Fibroblast of peridontal ligament (primary cell): ENCODE data around the gene GNAO1.

ENCODE experiments used
- DNase-seq: peaks from one replicate; pipeline ENCODE4 v3.0.0-alpha.2; 2010; ENCODE audit errors: extremely low read depth

Gene GNAO1

DNA sequence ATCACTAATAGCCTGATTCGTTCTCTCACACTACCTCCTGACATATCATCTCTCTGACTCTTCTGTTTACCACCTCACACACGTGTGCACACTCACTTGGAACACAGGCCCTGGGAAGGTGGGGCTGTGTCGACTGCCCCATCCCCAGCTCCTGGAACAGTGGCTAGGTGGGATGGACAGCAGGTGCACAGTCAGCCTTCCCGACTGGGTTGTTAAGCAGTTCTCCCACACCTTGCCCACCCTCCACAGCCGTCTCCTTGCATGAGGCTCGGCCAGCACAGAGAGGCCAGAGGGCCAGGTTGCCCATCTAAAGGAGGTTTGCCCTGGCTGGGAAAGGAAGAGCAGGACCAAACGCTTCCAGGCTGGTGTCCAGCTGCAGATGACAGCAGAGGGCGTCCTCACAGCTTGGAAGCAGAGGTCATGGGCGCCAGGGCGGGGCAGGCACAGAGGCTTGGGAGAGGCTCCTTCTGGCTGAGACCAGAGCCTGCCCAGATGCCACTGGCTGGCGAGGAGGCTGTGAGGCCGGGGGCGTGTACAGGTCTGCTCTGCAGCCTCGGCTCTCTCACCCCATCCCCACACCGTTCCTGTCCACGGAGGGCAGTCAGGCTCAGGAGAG is 141.3 kb downstream of the GNAO1 start:
- DNase-seq = peak; percentile 43

DNA sequence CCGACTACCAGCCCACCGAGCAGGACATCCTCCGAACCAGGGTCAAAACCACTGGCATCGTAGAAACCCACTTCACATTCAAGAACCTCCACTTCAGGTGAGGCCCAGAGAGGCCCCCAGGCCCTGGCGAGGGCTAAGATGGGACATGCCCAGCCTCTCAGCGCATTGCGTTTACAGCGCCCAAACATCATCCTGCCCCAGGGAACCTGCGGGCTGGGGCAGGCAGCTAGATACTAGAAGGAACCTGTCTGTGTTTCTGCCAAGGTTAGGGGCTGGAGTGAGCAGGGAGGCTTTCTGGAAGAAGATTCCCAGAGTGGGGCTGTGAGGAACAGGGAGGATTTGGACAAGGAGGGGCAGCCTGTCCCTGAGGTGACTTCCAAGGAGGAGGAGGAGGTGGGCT is 143.5 kb downstream of the GNAO1 start:
- no peak for DNase-seq

- no peak for DNase-seq
These were observed 144.9 kb downstream of the GNAO1 start for GRCh38 chr16:56336071-56336688.

GRCh38 chr16:56336711-56337110 is 145.4 kb downstream of the GNAO1 start:
- DNase-seq = no peak

DNA sequence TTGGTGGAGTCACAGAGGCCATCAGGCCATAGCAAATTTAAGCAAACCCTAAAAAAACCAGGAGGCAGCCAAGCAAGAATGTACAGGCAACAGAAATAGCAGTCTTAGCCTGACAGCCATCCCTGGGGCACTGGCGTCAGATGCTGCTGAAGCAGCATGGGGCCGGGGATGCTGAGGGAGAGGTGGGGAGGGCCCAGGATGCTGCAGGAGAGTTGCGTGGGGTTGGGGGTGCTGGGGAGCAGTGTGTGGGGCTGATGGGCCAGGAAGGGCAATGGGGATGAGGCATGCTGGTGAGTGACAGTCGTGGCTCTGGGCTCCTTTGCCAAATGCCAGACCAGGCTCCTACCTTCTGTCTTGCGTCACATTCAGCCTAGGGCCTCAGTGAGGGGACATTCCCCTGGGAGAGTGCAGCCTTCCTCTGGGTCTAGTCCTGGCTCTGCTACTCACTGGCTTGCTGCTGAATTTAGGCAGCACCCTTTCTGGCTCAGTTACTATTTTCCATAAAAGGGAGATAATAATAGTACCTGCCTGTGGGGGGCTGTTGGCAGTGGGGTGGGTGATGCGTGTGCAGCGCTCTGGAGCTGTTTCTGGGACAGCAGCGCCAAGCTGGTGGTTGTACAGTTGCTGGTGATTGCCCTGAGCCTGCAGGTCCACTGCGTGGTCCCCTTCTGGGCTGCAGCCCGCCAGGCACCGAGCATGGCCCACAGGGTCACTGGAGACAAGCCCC is 146.0 kb downstream of the GNAO1 start:
- DNase-seq = no peak

DNA sequence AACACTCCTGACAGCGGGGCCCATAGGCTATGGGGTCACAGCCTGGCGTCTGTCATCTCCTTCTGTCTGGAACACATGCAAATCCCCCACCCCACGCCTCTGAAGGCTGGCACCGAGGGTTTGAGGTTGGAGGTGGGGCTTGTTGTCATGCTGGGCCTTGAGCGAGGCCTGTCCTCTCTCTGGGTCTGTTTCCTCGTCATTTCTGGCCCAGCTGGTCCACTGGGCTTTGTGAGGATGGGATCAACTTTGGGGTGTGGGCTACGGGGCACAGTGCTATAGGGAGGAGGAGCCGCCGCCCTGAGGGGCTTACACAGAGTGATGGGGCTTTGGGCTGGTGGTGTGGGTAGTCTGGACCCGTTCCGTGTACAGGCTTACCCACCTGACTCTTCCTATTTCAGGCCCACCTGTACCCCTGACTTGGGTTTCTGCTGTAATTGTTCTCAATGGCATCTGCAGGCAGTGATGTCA is 146.6 kb downstream of the GNAO1 start:
- DNase-seq = no peak

DNA sequence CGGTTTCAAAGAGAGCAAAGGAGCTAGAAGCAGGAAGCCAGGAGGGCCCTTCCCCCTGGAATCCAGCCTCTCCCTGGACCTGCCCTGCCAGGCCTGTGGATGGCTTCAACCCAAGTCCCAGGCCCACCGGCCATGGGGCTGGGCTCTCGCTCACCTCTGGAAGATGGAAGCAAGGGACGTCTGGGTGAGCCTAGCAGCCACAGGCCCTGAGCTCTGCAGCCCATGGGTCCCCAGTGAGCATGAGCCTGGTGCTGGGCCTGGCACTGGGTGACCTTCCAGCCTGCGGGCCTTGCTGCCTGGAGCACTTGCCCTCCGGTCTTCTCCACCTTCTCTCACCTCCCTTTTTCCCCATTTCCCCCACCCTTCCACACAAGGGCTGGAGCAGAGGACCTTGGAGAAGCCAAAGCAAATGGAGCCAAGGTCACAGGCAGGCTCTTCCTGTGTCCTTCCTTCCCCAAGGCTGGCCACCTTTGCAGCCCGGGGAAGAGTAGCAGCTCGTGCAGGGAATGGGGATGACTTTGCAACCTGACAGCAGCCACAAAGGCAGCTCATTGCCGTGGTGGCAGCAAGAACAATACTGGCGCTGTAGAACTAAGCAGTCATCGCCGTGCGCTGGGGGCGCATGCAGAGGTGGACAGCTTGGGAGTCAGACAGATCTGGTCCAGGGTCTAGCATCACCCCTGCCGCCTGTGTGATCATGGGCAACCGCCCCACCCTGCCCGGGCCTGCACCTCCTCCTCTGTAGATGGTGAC is 147.5 kb downstream of the GNAO1 start:
- DNase-seq = no peak

GRCh38 chr16:56339431-56340195 is 148.3 kb downstream of the GNAO1 start:
- DNase-seq = no peak

- DNase-seq = no peak
These were observed 149.1 kb downstream of the GNAO1 start for GRCh38 chr16:56340416-56340815.

DNA sequence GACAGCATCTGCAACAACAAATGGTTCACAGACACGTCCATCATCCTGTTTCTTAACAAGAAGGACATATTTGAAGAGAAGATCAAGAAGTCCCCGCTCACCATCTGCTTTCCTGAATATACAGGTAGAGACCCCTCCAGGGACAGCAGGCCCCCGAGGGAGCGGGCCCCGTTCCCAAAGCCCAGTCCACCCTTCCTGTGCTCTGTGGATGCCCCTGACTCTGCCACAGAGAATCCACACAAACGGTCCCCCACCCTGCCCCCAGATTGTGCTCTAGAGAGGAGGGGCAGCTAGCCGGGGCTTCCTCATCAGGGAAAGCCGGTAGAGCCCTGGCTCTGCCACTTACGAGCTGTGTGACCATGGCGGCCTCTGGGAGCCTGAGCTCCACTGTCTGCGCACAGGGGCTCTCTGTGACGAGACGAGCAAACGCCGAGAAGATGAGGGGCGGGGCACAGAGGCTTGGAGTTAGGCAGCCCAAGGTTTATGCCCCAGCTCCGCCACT is 149.6 kb downstream of the GNAO1 start:
- no peak for DNase-seq

DNA sequence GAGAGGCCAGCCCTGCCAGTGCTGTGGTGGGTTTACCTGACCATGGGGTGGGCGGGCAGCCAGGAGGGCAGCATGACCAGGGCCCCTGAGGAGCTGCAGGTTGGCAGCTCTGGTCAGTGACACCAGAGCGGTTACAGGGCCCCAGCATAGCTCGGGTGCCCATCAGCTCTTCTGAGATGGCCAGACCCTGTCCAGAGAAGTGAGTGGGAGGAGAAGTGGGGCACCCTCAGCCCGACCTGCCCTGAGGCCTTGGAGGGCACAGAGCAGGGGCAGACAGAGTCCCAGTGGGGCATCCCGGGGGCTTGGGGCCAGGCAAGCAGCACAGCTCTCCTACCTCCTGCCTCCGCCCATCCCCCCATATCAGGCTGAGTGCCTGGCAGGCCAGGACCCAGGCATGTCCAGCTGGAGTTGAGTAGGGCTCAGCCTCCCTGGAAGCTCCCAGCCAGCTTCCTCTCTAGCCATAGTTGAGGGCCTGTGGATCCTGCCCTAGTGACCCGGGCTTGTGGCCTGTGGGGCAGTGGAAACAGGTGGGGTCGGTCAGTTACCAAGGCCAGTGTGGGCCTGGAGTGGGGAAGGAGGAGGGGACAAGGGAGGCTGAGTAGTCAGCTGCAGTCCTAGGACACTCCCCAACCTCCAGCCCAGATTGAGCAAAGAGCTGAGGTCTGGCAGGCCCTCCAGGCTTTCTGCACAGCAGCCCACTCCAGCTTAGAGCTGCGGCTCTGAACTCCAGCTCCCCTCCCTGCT is 150.5 kb downstream of the GNAO1 start:
- DNase-seq = no peak

GRCh38 chr16:56343661-56344517 is 152.6 kb downstream of the GNAO1 start:
- no peak for DNase-seq

DNA sequence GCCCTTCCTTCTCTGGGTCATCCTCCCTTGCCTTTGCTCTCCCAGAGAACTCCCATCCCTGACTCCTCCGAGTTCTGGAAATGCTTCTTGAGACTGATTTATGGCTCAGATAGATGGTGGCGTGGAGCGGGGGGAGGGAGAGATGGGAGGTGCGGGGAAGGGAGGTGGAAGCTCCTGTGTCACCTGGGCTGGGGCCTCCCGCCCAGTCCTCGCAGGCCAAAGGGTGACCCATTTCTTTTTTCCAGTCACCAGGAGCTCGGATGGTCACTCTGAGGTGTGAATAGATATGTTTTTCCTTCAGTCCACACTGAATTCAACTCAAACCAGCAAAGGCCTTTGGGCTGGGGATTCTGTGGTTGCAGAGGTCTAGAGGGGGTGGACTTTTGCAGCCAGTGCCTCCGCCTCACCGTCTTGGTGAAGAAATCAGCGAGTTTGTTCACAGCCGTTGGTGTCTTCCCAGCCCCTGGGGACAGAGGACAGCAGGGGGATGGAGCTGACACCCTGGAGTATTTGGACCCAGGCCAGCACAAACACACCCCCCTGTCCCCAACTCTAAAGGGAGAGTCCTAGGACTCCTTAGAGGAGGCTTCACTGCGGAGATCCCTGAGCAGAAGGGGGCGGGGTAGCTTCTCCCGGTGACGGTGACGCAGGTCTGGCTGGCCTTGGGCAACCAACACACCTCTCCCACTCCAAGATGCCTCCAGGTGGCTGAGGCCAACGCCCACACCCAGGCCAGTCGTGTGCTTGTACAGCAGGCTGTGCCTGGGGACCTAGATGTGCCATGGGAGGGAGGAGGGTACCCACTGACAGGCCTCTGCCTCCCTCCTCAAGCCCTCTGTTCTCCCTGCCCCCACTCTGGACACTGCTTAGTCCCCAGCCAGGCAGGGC is 153.5 kb downstream of the GNAO1 start:
- DNase-seq = no peak

DNA sequence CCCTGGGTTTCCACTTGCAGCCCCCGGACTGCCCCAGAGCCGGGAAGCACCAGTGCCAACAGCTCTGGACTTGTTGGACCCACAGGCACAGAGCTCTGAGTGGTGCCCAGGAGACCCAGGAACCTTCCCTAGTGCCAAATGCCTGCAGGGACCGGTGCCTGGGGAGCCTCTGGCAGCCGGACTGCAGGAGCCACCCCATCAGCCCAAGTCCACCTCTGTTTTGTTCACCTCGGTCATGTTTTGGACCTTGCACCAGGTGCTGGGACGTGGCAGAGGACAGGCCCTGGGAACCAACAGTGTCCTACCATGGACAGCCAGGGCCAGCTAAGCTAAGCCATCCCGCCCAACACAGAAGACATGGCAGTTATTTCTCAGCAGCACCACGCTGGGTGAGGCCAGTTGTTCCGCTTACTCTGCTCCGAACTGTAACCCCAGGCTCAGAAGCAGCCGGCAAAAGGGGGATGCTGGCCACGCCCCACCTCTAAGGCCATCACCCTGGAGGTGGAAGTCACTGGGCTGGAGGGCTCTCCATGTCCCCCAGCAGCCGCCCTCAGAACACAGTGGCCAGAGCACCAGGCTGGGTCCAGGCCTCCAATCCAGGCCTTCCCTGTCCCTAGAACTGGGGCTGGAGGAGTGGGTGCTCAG is 154.2 kb downstream of the GNAO1 start:
- DNase-seq = no peak

DNA sequence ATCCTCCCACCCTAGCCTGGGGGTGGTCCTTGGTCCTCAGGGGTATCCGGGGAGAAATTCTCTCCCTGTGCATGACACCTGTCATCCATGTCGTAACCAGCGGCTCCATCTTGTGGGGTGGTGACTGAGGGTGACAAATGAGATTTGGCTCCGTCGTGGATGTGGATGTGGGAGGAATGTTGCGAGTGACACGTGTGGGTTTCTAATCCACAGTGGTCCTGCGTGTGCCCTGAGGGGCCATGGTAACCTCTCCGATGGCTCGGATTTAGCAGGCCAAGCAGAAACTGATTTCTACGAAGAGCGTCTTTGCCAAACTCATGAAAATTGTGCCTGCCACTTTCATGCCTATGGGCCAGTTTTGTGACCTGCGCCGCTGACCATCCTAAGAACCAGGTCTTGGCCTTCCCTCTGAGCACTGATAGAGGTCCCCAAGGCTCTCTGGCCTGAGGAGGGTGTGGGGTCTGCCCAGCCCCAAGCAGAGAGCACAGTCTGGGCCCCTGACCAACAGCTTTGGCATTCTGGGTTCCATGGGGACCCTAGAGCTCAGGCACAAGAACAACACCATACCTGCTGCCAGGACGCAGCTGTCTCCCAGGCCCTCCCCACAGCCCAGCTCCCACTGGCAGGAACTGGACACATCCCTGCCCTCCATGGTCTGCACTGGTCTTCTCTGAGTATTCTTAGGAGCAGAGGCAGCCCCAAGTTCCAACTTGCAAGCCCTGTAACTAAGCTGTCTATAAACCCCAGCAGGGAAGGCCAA is 155.0 kb downstream of the GNAO1 start:
- DNase-seq = no peak

- no peak for DNase-seq
These were observed 155.9 kb downstream of the GNAO1 start for GRCh38 chr16:56347166-56347565.

GRCh38 chr16:56347670-56348069 is 156.4 kb downstream of the GNAO1 start:
- no peak for DNase-seq
